DOHH2 (cell line): Measurements from ENCODE around the gene SLC41A1.

ENCODE experiments used
- CTCF ChIP-seq: fragments of 200-600 bp; sonication (generic); IDR thresholded peaks from one replicate; pipeline ENCODE4 v1.5.1; 2014; ENCODE audit warnings: antibody characterized with exemption, mild to moderate bottlenecking, low read depth, low read length; ENCODE audit not compliant: poor library complexity, severe bottlenecking
- EZH2phosphoT487 ChIP-seq: fragments of 200-600 bp; sonication (generic); IDR thresholded peaks from 2 replicates; pipeline ENCODE4 v1.6.1; 2017; ENCODE audit warnings: borderline replicate concordance, mild to moderate bottlenecking, antibody characterized with exemption, low read length, moderate library complexity, mixed read lengths

- TF ChIP-seq CTCF (no peak), EZH2phosphoT487 (no peak)
These were observed 73.4 kb downstream of the SLC41A1 start for GRCh38 chr1:205739348-205740160.
